IPS-18c (cell line): ENCODE data around the gene PCSK9.
"Not testable (repeated sequence)": the region's sequence is repeated elsewhere in the genome, so short reads cannot be mapped to it uniquely, and the experiment has no call there.

ENCODE experiments used
- H3K4me3 ChIP-seq: 2 replicates; pipeline ENCODE4 v1.7.0; 2013; ENCODE audit warnings: low read depth, mild to moderate bottlenecking, low read length, moderate library complexity; ENCODE audit not compliant: insufficient read depth
- H3K9me3 ChIP-seq: one replicate; pipeline ENCODE4 v1.6.1; 2013; ENCODE audit warnings: mild to moderate bottlenecking, low read length, moderate library complexity; ENCODE audit not compliant: control insufficient read depth, insufficient read depth

PCSK9 gene

DNA sequence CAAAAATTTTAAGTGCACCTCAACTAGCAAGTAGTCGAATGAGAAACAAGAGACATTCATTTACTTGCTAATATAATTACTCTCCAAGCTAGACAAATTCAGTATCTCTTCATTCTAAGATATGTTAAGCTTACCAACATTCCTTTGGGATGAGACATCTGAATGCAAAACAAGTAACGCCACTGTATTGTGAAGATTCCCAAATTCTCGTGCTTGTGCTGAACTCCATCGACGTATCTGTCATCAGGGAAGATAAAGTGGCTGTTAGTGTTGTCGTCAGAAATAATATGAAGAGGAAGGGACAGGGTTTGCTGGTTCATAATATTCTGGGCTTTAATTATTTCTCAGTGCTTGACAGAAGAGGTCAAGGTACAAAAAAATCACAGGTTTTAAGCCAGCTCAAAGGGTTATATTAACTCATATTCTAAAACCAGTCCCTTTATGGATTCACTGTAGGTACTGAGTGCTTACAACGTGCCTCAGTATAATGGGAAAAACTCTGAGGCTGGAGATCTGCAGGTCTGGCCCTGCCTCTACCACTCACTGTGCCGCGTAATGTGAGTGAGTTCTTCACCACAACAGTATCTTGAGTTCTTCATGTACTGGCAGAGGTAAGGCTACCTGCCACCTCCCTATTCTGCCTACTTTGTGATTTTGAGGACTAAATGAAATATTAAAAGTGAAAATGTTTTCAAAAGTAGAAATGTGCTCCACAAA, 42.0 kb downstream of the PCSK9 start:
- H3K9me3 ChIP-seq, result no peaks in the 10 kb centered on the region
- H3K4me3 ChIP-seq, result no peak overlapping the region

DNA sequence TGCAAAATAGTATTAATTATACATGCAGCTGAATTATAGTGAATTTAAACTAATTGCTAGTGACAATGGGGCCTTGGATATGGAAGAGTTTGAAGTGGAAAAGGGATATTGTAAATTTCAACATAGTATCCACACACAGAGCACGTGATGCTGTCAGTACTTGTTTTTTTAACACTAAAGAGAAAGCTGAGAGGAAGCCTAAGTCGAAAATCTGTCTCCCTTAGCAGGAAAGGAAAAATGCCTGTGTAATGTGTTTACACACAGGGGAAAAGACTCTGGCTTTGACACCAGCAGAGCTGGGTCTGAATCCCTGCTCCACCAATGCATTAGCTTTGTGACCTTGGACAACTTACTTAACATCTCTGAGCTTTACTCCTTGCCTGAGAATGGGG, 42.6 kb downstream of the PCSK9 start:
- no peak overlapping the region for H3K4me3 ChIP-seq
- no peaks in the 10 kb centered on the region for H3K9me3 ChIP-seq

DNA sequence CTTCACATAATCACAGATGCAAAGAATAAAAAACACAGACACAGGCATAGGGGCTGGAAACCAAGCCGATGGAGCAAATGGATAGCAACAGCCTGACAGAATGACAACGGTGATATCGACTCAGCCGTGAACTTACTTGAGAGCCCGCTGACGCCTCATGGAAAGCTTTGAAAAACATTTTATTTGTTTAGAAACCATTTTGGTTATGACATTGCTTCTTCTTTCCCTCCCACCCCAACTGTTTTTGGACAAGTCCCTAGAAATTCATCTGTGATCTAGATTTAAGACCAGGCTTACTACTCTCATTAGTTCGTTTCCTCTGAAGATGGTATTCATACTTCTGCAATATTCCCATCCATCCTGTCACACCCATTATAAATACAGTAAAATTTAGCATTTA, 44.9 kb downstream of the PCSK9 start:
- H3K4me3 ChIP-seq, result no peak overlapping the region
- no peaks in the 10 kb centered on the region for H3K9me3 ChIP-seq

DNA sequence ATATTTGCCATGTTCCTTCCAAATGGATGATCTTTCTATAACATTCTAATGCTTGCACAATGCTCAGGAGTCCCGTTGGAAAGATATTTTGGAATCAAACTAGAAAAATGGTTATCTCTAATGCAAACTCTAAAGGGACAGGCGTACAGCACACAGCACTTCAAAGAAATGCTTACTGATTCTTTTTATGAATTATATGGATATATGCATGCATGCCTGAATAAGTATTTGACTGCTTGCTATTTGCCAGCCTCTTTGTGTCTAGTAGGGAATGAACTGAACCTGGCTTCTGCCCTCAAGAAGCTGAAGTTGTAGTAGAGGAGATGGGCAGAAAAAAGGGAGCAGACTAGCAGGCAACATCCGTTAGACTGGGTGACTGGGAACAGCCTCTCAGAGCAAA, 48.1 kb downstream of the PCSK9 start:
- Histone ChIP-seq H3K4me3 (no peak overlapping the region), H3K9me3 (no peaks in the 10 kb centered on the region)

GRCh38 chr1:55088413-55088812, 49.1 kb downstream of the PCSK9 start:
- Histone ChIP-seq H3K9me3 (no peaks in the 10 kb centered on the region), H3K4me3 (no peak overlapping the region)

GRCh38 chr1:55089683-55090082, 50.3 kb downstream of the PCSK9 start:
- Histone ChIP-seq H3K9me3 (no peaks in the 10 kb centered on the region), H3K4me3 (no peak overlapping the region)

DNA sequence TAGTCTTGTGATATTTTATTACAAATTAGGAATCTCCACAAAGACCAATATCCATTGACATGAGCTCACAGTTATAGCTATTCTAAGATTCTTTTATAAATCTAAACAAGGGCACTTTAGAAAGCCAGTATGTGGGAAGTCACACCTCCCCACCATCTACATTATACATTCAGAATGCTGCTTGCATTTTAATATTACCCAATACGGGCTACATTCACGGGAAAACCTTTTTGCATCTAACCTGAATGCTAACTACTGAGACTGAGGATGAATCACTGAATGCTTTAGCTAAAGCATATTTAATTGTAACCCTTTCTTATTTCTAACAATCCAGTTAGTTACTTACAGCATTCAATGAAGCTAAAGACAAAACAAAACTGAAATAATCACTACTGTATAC, 53.1 kb downstream of the PCSK9 start:
- Histone ChIP-seq H3K4me3 (no peak overlapping the region), H3K9me3 (no peaks in the 10 kb centered on the region)

- no peaks in the 10 kb centered on the region for H3K9me3 ChIP-seq
- H3K4me3 ChIP-seq, result no peak overlapping the region
Measured at GRCh38 chr1:55095095-55095494, 55.7 kb downstream of the PCSK9 start.

GRCh38 chr1:55103891-55104290, 64.5 kb downstream of the PCSK9 start:
- no peaks in the 10 kb centered on the region for H3K9me3 ChIP-seq

GRCh38 chr1:55107101-55107500, 67.8 kb downstream of the PCSK9 start:
- Histone ChIP-seq H3K4me3 (no peak overlapping the region), H3K9me3 (no peaks in the 10 kb centered on the region)

More at GRCh38 chr1:55103891-55104290, 64.5 kb downstream of the PCSK9 start:
- H3K4me3 ChIP-seq, result no peak overlapping the region

GRCh38 chr1:55109005-55109404, 69.7 kb downstream of the PCSK9 start:
- not testable (repeated sequence) for H3K4me3 ChIP-seq, H3K9me3 ChIP-seq
